RWPE2 (cell line): ENCODE measurements around the gene SLC49A4.
A peak's percentile ranks its signal among the peaks of the same experiment; 100 is the strongest.

Experiments used
- ATAC-seq: fragments of 200-7000 bp; cut with Tn5 transposase; 3 replicates; pipeline ENCODE4 v1.9.1; 2021; ENCODE audit warnings: low read depth
- DNase-seq: peaks from one replicate; pipeline ENCODE4 v3.0.0-alpha.2; 2020; ENCODE audit warnings: low spot score
- H3K27ac ChIP-seq: fragments of 450-650 bp; 2 replicates; pipeline ENCODE4 v1.5.1; 2017; ENCODE audit warnings: mild to moderate bottlenecking; ENCODE audit not compliant: poor library complexity, severe bottlenecking
- H3K27me3 ChIP-seq: fragments of 250-450 bp; sonication (Bioruptor Pico); 2 replicates; pipeline ENCODE4 v1.5.1; 2021; ENCODE audit warnings: mild to moderate bottlenecking, moderate library complexity; ENCODE audit not compliant: insufficient read depth, poor library complexity, severe bottlenecking
- H3K36me3 ChIP-seq: fragments of 250-450 bp; sonication (Bioruptor Pico); 2 replicates; pipeline ENCODE4 v1.5.1; 2020; ENCODE audit warnings: low read depth, mild to moderate bottlenecking, moderate library complexity
- H3K4me1 ChIP-seq: fragments of 250-450 bp; sonication (Bioruptor Pico); 2 replicates; pipeline ENCODE4 v1.5.1; 2021; ENCODE audit warnings: mild to moderate bottlenecking, moderate library complexity; ENCODE audit not compliant: insufficient read depth, poor library complexity, severe bottlenecking
- H3K4me3 ChIP-seq: fragments of 250-450 bp; sonication (Bioruptor Pico); 2 replicates; pipeline ENCODE4 v1.5.1; 2021; ENCODE audit warnings: mild to moderate bottlenecking, moderate library complexity; ENCODE audit not compliant: severe bottlenecking
- H3K9me3 ChIP-seq: fragments of 250-450 bp; sonication (Bioruptor Pico); 2 replicates; pipeline ENCODE4 v1.5.1; 2021; ENCODE audit warnings: mild to moderate bottlenecking, moderate library complexity; ENCODE audit not compliant: severe bottlenecking
- CTCF ChIP-seq: fragments of 450-650 bp; IDR thresholded peaks from one replicate; pipeline ENCODE4 v1.5.1; 2017; ENCODE audit warnings: mild to moderate bottlenecking, moderate library complexity; ENCODE audit not compliant: poor library complexity, severe bottlenecking

Gene SLC49A4

GRCh38 chr3:122890077-122890719, 95.3 kb downstream of the SLC49A4 start:
- Histone ChIP-seq H3K27me3 (no peaks in the 10 kb centered on the region), H3K27ac (peak overlapping the region; percentile 18), H3K4me3 (no peak overlapping the region), H3K36me3 (no peaks in the 10 kb centered on the region), H3K4me1 (peaks cover 30% of the 10 kb centered on the region), H3K9me3 (no peaks in the 10 kb centered on the region)
- ATAC-seq (peak; percentile 80), DNase-seq (no peak)
- no peak for TF ChIP-seq CTCF

- H3K4me3 ChIP-seq, result no peak overlapping the region
- TF ChIP-seq CTCF, result no peak
- peaks cover 30% of the 10 kb centered on the region for H3K4me1 ChIP-seq
- no peaks in the 10 kb centered on the region for H3K36me3 ChIP-seq
- no peaks in the 10 kb centered on the region for H3K9me3 ChIP-seq
- ATAC-seq, result no peak
- peak overlapping the region; percentile 18 for H3K27ac ChIP-seq
- no peaks in the 10 kb centered on the region for H3K27me3 ChIP-seq
- no peak for DNase-seq
Measured at GRCh38 chr3:122890720-122891220, 95.9 kb downstream of the SLC49A4 start.

- Histone ChIP-seq H3K4me3 (no peak overlapping the region), H3K27ac (peak overlapping the region; percentile 41), H3K27me3 (no peaks in the 10 kb centered on the region), H3K36me3 (no peaks in the 10 kb centered on the region), H3K4me1 (peaks cover 30% of the 10 kb centered on the region), H3K9me3 (no peaks in the 10 kb centered on the region)
- DNase-seq, result no peak
- TF ChIP-seq CTCF, result no peak
- no peak for ATAC-seq
Measured at GRCh38 chr3:122892118-122892960, 97.5 kb downstream of the SLC49A4 start.

GRCh38 chr3:122893282-122893681, 98.4 kb downstream of the SLC49A4 start:
- DNase-seq (no peak), ATAC-seq (peak; percentile 87)
- Histone ChIP-seq H3K36me3 (no peaks in the 10 kb centered on the region), H3K27me3 (no peaks in the 10 kb centered on the region), H3K9me3 (no peaks in the 10 kb centered on the region), H3K4me3 (no peak overlapping the region), H3K27ac (peak overlapping the region; percentile 41), H3K4me1 (peaks cover 37% of the 10 kb centered on the region)
- TF ChIP-seq CTCF, result no peak
